Uterus (tissue), 4 donors: ENCODE results near the gene SUGP1. TPM values are rescaled to one million over a fixed set of nuclear protein-coding genes. Genes with fewer than 3 reads are reported as not detected.

Experiments
- DNase-seq, 2 donors: peaks; one replicate each; pipeline ENCODE4 v3.0.0-alpha.2; 2019 to 2020
- H3K27ac ChIP-seq, 2 donors: fragments of 200-600 bp; sonication (generic); 1 replicate in 1 of 2; 2 replicates in 1 of 2; pipeline ENCODE4 v1.5.1; 2016 to 2018
- H3K27me3 ChIP-seq, 2 donors: fragments of 200-600 bp; sonication (generic); one replicate each; pipeline ENCODE4 v1.5.1; 2018 to 2019; ENCODE audit warnings: control low read depth in 1 of 2
- H3K36me3 ChIP-seq, 2 donors: fragments of 200-600 bp; sonication (generic); one replicate each; pipeline ENCODE4 v1.5.1; 2019; ENCODE audit warnings: control low read depth in 1 of 2
- H3K4me1 ChIP-seq, 2 donors: fragments of 200-600 bp; sonication (generic); one replicate each; pipeline ENCODE4 v1.5.1; 2018 to 2019; ENCODE audit warnings: control low read depth in 1 of 2
- H3K4me3 ChIP-seq, 2 donors: fragments of 200-600 bp; sonication (generic); 1 replicate in 1 of 2; 2 replicates in 1 of 2; pipeline ENCODE4 v1.5.1; 2018 to 2019; ENCODE audit warnings: mild to moderate bottlenecking in 1 of 2
- H3K9me3 ChIP-seq, 2 donors: fragments of 200-600 bp; sonication (generic); one replicate each; pipeline ENCODE4 v1.5.1; 2019; ENCODE audit warnings: control low read depth in 1 of 2
- POLR2A ChIP-seq, 2 donors: fragments of 450-650 bp; IDR thresholded peaks; one replicate each; pipeline ENCODE4 v1.6.1; 2016; ENCODE audit warnings: antibody characterized with exemption in 2 of 2, mild to moderate bottlenecking in 1 of 2, moderate library complexity in 1 of 2
- intact Hi-C: fragments of 100-400 bp; cut with DNase I; formaldehyde crosslinking; loops from one replicate; pipeline ENCODE4 v1.15.1; 2023; ENCODE audit warnings: low total_unique reads
- small RNA-seq: library from RNA; depleted of rRNA; stranded (forward); fragments of <200 nt; gene quantifications from one replicate; pipeline ENCODE3, GENCODE V24; 2016
- total RNA-seq, 4 donors: library from RNA; depleted of rRNA in 3 of 4; stranded (reverse); fragments of >200 nt in 3 of 4; gene quantifications; one replicate each; pipeline versions ENCODE4 v1.1.0 to v1.2.4, GENCODE V29; 2014 to 2023
- TF ChIP-seq, protein P1 (sequence below), 4 experiments: fragments of 200-600 bp in 2 of 4; fragments of 450-650 bp in 2 of 4; sonication (generic) in 2 of 4; IDR thresholded peaks; one replicate each; pipeline ENCODE4 v1.5.1; 2016 to 2019; ENCODE audit warnings: antibody characterized with exemption in 4 of 4, mild to moderate bottlenecking in 2 of 4, moderate library complexity in 1 of 4
- donor health status: DM: yes; HTN: yes; CAD: no.

The SUGP1 gene
- total RNA-seq, 4 donors from 2014 or later = 9.5 to 43.6 (median 14.0) TPM

DNA sequence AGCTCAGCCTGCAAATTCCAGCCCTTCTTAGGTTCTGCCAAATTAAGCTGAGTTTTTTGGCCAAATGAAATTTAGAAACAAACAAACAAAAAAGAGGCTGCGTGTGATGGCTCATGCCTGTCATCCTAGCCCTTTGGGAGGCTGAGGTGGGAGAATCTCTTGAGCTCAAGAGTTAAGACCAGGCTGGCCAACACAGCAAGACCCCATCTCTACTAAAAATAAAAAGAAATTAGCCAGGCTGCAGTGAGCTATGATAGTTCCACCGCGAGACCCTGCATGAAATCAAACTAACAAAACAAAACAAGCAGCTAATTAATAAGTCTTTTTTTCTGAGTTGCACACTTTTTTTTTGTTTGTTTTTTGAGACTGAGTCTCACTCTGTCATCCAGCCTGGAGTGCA, 90.6 kb downstream of the SUGP1 start:
- H3K27ac ChIP-seq = no peak overlapping the region
- peaks cover 0 to 4% of the 10 kb centered on the region in 2 donors for H3K4me1 ChIP-seq
- H3K36me3 ChIP-seq = no peaks in the 10 kb centered on the region
- H3K9me3 ChIP-seq = peaks cover 0 to 4% of the 10 kb centered on the region in 2 donors
- intact Hi-C loops = no loop called here
- no peak overlapping the region for H3K4me3 ChIP-seq
- H3K27me3 ChIP-seq = peaks cover 0 to 5% of the 10 kb centered on the region in 2 donors
- TF ChIP-seq POLR2A (IDR thresholded peaks at IDR 0.05) = no peak
- TF ChIP-seq, protein P1, sequence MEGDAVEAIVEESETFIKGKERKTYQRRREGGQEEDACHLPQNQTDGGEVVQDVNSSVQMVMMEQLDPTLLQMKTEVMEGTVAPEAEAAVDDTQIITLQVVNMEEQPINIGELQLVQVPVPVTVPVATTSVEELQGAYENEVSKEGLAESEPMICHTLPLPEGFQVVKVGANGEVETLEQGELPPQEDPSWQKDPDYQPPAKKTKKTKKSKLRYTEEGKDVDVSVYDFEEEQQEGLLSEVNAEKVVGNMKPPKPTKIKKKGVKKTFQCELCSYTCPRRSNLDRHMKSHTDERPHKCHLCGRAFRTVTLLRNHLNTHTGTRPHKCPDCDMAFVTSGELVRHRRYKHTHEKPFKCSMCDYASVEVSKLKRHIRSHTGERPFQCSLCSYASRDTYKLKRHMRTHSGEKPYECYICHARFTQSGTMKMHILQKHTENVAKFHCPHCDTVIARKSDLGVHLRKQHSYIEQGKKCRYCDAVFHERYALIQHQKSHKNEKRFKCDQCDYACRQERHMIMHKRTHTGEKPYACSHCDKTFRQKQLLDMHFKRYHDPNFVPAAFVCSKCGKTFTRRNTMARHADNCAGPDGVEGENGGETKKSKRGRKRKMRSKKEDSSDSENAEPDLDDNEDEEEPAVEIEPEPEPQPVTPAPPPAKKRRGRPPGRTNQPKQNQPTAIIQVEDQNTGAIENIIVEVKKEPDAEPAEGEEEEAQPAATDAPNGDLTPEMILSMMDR (IDR thresholded peaks at IDR 0.05) = no peak
- DNase-seq = no peak

DNA sequence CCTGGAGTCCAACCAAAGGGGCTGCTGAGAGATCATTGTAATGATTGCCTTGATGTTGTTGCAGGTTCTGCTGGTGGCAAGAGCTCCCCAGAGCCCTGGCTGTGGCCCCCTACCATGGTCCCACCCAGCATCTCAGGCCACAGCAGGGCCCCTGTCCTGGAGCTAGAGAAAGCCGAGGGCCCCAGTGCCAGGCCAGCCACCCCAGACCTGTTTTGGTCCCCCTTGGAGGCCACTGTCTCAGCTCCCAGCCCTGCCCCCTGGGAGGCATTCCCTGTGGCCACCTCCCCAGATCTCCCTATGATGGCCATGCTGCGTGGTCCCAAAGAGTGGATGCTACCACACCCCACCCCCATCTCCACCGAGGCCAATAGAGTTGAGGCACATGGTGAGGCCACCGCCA, 93.1 kb downstream of the SUGP1 start:
- H3K27me3 ChIP-seq = peaks cover 0 to 8% of the 10 kb centered on the region in 2 donors

DNA sequence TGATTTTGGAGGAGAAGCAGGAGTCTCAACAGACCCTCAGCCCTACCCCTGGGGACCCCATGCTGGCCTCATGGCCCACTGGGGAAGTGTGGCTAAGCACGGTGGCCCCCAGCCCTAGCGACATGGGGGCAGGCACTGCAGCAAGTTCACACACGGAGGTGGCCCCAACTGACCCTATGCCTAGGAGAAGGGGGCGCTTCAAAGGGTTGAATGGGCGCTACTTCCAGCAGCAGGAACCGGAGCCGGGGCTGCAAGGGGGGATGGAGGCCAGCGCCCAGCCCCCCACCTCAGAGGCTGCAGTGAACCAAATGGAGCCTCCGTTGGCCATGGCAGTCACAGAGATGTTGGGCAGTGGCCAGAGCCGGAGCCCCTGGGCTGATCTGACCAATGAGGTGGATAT, 93.6 kb downstream of the SUGP1 start:
- intact Hi-C loops = no loop called here
- Histone ChIP-seq H3K4me1 (peaks cover 0 to 4% of the 10 kb centered on the region in 2 donors), H3K4me3 (no peak overlapping the region), H3K27ac (no peak overlapping the region), H3K36me3 (no peaks in the 10 kb centered on the region), H3K9me3 (no peaks in the 10 kb centered on the region), H3K27me3 (peaks cover 0 to 8% of the 10 kb centered on the region in 2 donors)
- TF ChIP-seq, protein P1 (IDR thresholded peaks at IDR 0.05) = no peak
- no peak for TF ChIP-seq POLR2A (IDR thresholded peaks at IDR 0.05)
- no peak for DNase-seq

More for the DNA sequence above, 93.1 kb downstream of the SUGP1 start:
- H3K36me3 ChIP-seq = no peaks in the 10 kb centered on the region
- H3K27ac ChIP-seq = no peak overlapping the region
- DNase-seq = no peak
- H3K4me1 ChIP-seq = peaks cover 0 to 4% of the 10 kb centered on the region in 2 donors
- intact Hi-C loops = no loop called here
- H3K9me3 ChIP-seq = no peaks in the 10 kb centered on the region
- TF ChIP-seq, protein P1 (IDR thresholded peaks at IDR 0.05) = no peak
- TF ChIP-seq POLR2A (IDR thresholded peaks at IDR 0.05) = no peak
- no peak overlapping the region for H3K4me3 ChIP-seq

DNA sequence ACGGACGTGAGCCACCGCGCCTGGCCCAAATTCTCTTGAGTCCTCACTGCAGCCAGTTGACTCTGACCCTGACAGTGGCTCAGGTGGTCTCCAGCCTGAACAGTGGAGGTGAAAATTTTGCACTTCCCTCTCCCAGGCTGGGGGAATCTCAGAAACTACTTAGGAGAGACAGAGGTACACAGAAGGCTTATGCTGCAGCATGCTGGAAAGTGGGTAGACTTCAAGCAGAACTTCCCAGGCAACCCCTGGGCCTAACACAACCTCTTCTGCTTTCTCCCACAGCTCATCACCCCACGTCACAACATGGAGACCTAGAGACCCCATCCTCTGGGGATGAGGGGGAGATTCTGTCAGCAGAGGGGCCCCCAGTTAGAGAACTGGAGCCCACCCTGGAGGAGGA, 94.1 kb downstream of the SUGP1 start:
- no peaks in the 10 kb centered on the region for H3K9me3 ChIP-seq
- H3K4me1 ChIP-seq = peaks cover 0 to 4% of the 10 kb centered on the region in 2 donors
- H3K27ac ChIP-seq = no peak overlapping the region
- DNase-seq = no peak
- no peak for TF ChIP-seq POLR2A (IDR thresholded peaks at IDR 0.05)
- TF ChIP-seq, protein P1 (IDR thresholded peaks at IDR 0.05) = no peak
- no peaks in the 10 kb centered on the region for H3K36me3 ChIP-seq
- intact Hi-C loops = no loop called here
- H3K4me3 ChIP-seq = no peak overlapping the region
- peaks cover 0 to 11% of the 10 kb centered on the region in 2 donors for H3K27me3 ChIP-seq

Small RNA genes within 50 kb of the gene (small RNA-seq; reads per million reads assigned to genes)
- not detected for gene RNU6-1028P

Other genes starting within 250 kb of the SUGP1 start
- gene TMEM161A, start 182.0 kb downstream of the SUGP1 start, total RNA-seq = 10 to 100 TPM in 3 of 4 donors, 1 to 10 TPM in 1; 3.5 to 33.6 (median 17.3) TPM
- 1 to 10 TPM in 1 of 4 donors, under 1 TPM in 1, not detected in 2; 0.55 to 2.0 TPM for gene MEF2B, start 150.2 kb downstream of the SUGP1 start, total RNA-seq
- gene BORCS8, start 128.4 kb downstream of the SUGP1 start, total RNA-seq = 10 to 100 TPM in 1 of 4 donors, 1 to 10 TPM in 1, under 1 TPM in 1, not detected in 1; 0.26 to 28.4 (median 4.0) TPM
- gene RFXANK, start 128.3 kb downstream of the SUGP1 start, total RNA-seq = 10 to 100 TPM; 24.4 to 60.2 (median 53.8) TPM
- 10 to 100 TPM in 2 of 4 donors, 1 to 10 TPM in 1, under 1 TPM in 1; 0.77 to 16.0 (median 8.5) TPM for gene NR2C2AP, start 117.1 kb downstream of the SUGP1 start, total RNA-seq
- under 1 TPM in 1 of 4 donors, not detected in 3; 0.21 TPM for gene NCAN, start 108.6 kb downstream of the SUGP1 start, total RNA-seq
- under 1 TPM in 1 of 4 donors, not detected in 3; 0.88 TPM for gene TM6SF2, start 47.2 kb downstream of the SUGP1 start, total RNA-seq
- gene MAU2, start 320 bp upstream of the SUGP1 start, total RNA-seq = 10 to 100 TPM; 32.4 to 87.6 (median 70.0) TPM
- 10 to 100 TPM in 3 of 4 donors, 1 to 10 TPM in 1; 9.7 to 65.1 (median 22.3) TPM for gene GATAD2A, start 85.2 kb upstream of the SUGP1 start, total RNA-seq
- 1 to 10 TPM in 2 of 4 donors, not detected in 2; 1.3 to 2.0 TPM for gene TSSK6, start 195.0 kb upstream of the SUGP1 start, total RNA-seq
- 100 to 1,000 TPM in 1 of 4 donors, 10 to 100 TPM in 3; 28.6 to 204 (median 60.9) TPM for gene NDUFA13, start 195.7 kb upstream of the SUGP1 start, total RNA-seq
- 1 to 10 TPM in 3 of 4 donors, not detected in 1; 1.5 to 6.8 (median 2.9) TPM for gene YJEFN3, start 208.4 kb upstream of the SUGP1 start, total RNA-seq
- 1 to 10 TPM in 1 of 4 donors, under 1 TPM in 1, not detected in 2; 0.15 to 1.2 TPM for gene CILP2, start 217.8 kb upstream of the SUGP1 start, total RNA-seq